HCT116 (cell line): ENCODE results near the gene CHAF1B. TPM values are rescaled to one million over a fixed set of nuclear protein-coding genes. Genes with fewer than 3 reads are reported as not detected.

Experiments used
- ATAC-seq: fragments of 200-7000 bp; cut with Tn5 transposase; 2 replicates; pipeline ENCODE4 v1.9.1; 2020; ENCODE audit warnings: mild to moderate bottlenecking, moderate library complexity
- BruUV-seq: library from RNA; stranded (reverse); fragments of 400-500 nt; replicated peaks from 2 replicates; lab custom pipeline; 2021; lab: Mats Ljungman, UMichigan
- CTCF ChIA-PET: fragments of 300-600 bp; sonication (Branson Sonifier 250); formaldehyde crosslinking; loops from one replicate; lab custom pipeline; 2021; ENCODE audit warnings: antibody characterized with exemption; lab: Charles Lee
- POLR2A ChIA-PET: fragments of 300-600, 350-600 bp; sonication (Branson Sonifier 250); formaldehyde crosslinking; loops from one replicate; lab custom pipeline; 2021; ENCODE audit warnings: antibody characterized with exemption; lab: Charles Lee
- RAD21 ChIA-PET, 2 experiments: fragments of 300-600 bp; sonication (Branson Sonifier 250); formaldehyde crosslinking; loops; one replicate each; lab custom pipeline; 2023; ENCODE audit warnings: low total read pairs in 2 of 2; ENCODE audit not compliant: uncharacterized antibody in 2 of 2, unreplicated experiment in 2 of 2, low non-redundant PET in 1 of 2; lab: Charles Lee
- DNase-seq: peaks from one replicate; pipeline ENCODE4 v3.0.0-alpha.2; 2010; ENCODE audit warnings: low read depth, low spot score
- H2AFZ ChIP-seq: fragments of 200-600 bp; shearing (Covaris generic), sonication (generic); 2 replicates; pipeline ENCODE4 v1.6.1; 2017; ENCODE audit warnings: low read depth, mixed run types, mixed read lengths, antibody characterized with exemption, low read length; ENCODE audit not compliant: poor library complexity, severe bottlenecking
- H3K27ac ChIP-seq: 2 replicates; pipeline ENCODE4 v1.5.1; 2012; ENCODE audit warnings: low read depth, low read length
- H3K27me3 ChIP-seq: fragments of 200-600 bp; sonication (generic); 2 replicates; pipeline ENCODE4 v1.6.1; 2016; ENCODE audit warnings: mixed run types, low read length, mixed read lengths; ENCODE audit not compliant: insufficient read depth
- H3K36me3 ChIP-seq, 2 experiments: fragments of 200-500 bp in 1 of 2; fragments of 200-600 bp in 1 of 2; sonication (Bioruptor generic) in 1 of 2; sonication (generic) in 1 of 2; 2 replicates each; pipeline versions ENCODE4 v1.5.1 to v1.6.1; 2014 to 2016; ENCODE audit warnings: low read length in 2 of 2, inconsistent platforms in 1 of 2, mixed read lengths in 1 of 2, mixed run types in 1 of 2; ENCODE audit not compliant: insufficient read depth in 2 of 2, control insufficient read depth in 1 of 2
- H3K4me1 ChIP-seq, 2 experiments: fragments of 200-600 bp in 1 of 2; sonication (generic) in 1 of 2; 2 replicates each; pipeline versions ENCODE4 v1.5.1 to v1.6.1; 2012 to 2017; ENCODE audit warnings: low read length in 2 of 2, inconsistent platforms in 1 of 2, mild to moderate bottlenecking in 1 of 2, mixed read lengths in 1 of 2, mixed run types in 1 of 2, moderate library complexity in 1 of 2; ENCODE audit not compliant: insufficient read depth in 2 of 2, control insufficient read depth in 1 of 2
- H3K4me2 ChIP-seq: fragments of 200-600 bp; sonication (generic); 2 replicates; pipeline ENCODE4 v1.6.1; 2017; ENCODE audit warnings: mixed run types, low read length, mixed read lengths
- H3K4me3 ChIP-seq, 2 experiments: fragments of 200-600 bp in 1 of 2; sonication (generic) in 1 of 2; replicated peaks in 1 of 2; 2 replicates each; pipeline ENCODE4 v1.5.1; 2011 to 2016; ENCODE audit warnings: low read length in 2 of 2, control low read depth in 1 of 2, low read depth in 1 of 2, mild to moderate bottlenecking in 1 of 2, mixed read lengths in 1 of 2, mixed run types in 1 of 2
- H3K79me2 ChIP-seq: fragments of 200-600 bp; sonication (generic); 2 replicates; pipeline ENCODE4 v1.6.1; 2017; ENCODE audit warnings: mild to moderate bottlenecking, mixed run types, low read length, moderate library complexity, mixed read lengths; ENCODE audit not compliant: insufficient read depth
- H3K9ac ChIP-seq: fragments of 200-600 bp; sonication (generic); 2 replicates; pipeline ENCODE4 v1.6.1; 2016; ENCODE audit warnings: low read length, mixed read lengths
- H3K9me2 ChIP-seq: fragments of 200-600 bp; sonication (generic), shearing (Covaris generic); 2 replicates; pipeline ENCODE4 v1.6.1; 2017; ENCODE audit warnings: mixed run types, mild to moderate bottlenecking, moderate library complexity; ENCODE audit not compliant: insufficient read depth
- H3K9me3 ChIP-seq, 2 experiments: fragments of 200-500 bp in 1 of 2; fragments of 200-600 bp in 1 of 2; sonication (Bioruptor generic) in 1 of 2; sonication (generic) in 1 of 2; 2 replicates each; pipeline ENCODE4 v1.6.1; 2014 to 2017; ENCODE audit warnings: low read length in 2 of 2, mixed read lengths in 2 of 2, inconsistent platforms in 1 of 2, low read depth in 1 of 2, mild to moderate bottlenecking in 1 of 2, mixed run types in 1 of 2, moderate library complexity in 1 of 2; ENCODE audit not compliant: control insufficient read depth in 1 of 2, insufficient read depth in 1 of 2
- H4K20me1 ChIP-seq: fragments of 200-600 bp; sonication (generic), shearing (Covaris generic); 2 replicates; pipeline ENCODE4 v1.6.1; 2017; ENCODE audit warnings: mixed run types, mild to moderate bottlenecking, moderate library complexity; ENCODE audit not compliant: insufficient read depth
- CTCF ChIP-seq, 3 experiments: fragments of 200-600 bp in 1 of 3; sonication (generic) in 1 of 3; IDR thresholded peaks in 2 of 3; conservative IDR thresholded peaks in 1 of 3; 2 replicates each; pipeline ENCODE4 v1.5.1; 2012 to 2017; ENCODE audit warnings: low read depth in 2 of 3, low read length in 2 of 3, antibody characterized with exemption in 1 of 3, borderline replicate concordance in 1 of 3, control low read depth in 1 of 3, mild to moderate bottlenecking in 1 of 3, mixed read lengths in 1 of 3, mixed run types in 1 of 3, moderate library complexity in 1 of 3; ENCODE audit not compliant: insufficient read depth in 1 of 3
- EGR1 ChIP-seq: IDR thresholded peaks from 2 replicates; pipeline ENCODE4 v1.6.1; 2012; ENCODE audit warnings: low read depth
- POLR2A ChIP-seq: IDR thresholded peaks from 2 replicates; pipeline ENCODE4 v1.7.0; 2011; ENCODE audit warnings: borderline replicate concordance; ENCODE audit not compliant: insufficient read depth, insufficient read length; ENCODE audit errors: extremely low read depth
- RAD21 ChIP-seq: IDR thresholded peaks from 2 replicates; pipeline ENCODE4 v1.6.1; 2012; ENCODE audit warnings: low read depth, mild to moderate bottlenecking
- SP1 ChIP-seq: IDR thresholded peaks from 2 replicates; pipeline ENCODE4 v1.6.1; 2012; ENCODE audit warnings: low read depth
- TCF7L2 ChIP-seq: IDR thresholded peaks from 2 replicates; pipeline ENCODE4 v1.7.0; 2011; ENCODE audit warnings: borderline replicate concordance, inconsistent platforms; ENCODE audit not compliant: insufficient read depth, insufficient read length; ENCODE audit errors: extremely low read depth
- intact Hi-C: fragments of 100-400 bp; cut with micrococcal nuclease; formaldehyde crosslinking; loops from 2 replicates; pipeline ENCODE4 v1.10.0; 2022
- total RNA-seq: library from RNA; stranded (reverse); gene quantifications from one replicate; pipeline ENCODE4 v1.2.1, GENCODE V29; 2021; ENCODE audit not compliant: unreplicated experiment
- TF ChIP-seq, protein P1 (sequence below): IDR thresholded peaks from 2 replicates; pipeline ENCODE4 v1.6.1; 2012

CHAF1B gene
- total RNA-seq, 1 experiment from 2014 or later: 26.1 TPM

DNA sequence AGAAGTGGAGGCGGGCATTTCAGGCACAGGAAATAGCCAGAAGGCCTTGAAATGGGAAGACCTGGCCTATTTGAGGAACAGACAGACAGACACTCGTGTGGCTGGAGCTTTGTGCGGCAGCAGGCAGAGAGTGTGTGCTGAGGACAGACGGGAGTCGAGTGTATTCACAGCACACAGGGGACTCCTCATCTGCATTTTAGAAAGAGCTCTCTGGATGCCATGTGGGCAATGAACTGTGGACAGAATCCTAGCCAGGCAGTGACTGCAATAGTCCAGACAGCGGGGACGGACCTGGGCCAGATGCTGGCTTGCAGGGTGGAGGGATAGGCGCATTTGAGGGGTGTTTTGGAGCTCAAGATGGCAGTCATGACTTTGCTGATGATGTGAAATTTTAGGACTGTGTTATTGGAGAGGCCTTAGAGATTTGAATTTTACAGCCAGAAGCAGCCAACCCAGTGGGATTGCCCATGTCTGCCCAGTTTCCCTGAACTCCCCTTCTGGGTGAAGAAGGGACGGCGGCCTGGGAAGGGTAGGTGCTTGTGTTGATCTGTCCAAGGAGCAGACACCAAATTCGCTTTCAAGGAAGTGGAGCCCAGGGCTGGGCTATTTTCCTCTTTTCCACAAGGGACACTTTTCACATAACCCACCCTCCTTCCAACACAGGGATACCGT lies 43.7 kb downstream of the CHAF1B start:
- Histone ChIP-seq H3K36me3 (no peaks in the 10 kb centered on the region), H3K4me1 (peaks cover 18 to 30% of the 10 kb centered on the region in 2 experiments), H3K27me3 (no peaks in the 10 kb centered on the region), H3K27ac (peak overlapping the region; percentile 77; the same call in 1 of the 2 replicates), H2AFZ (no peak overlapping the region), H4K20me1 (no peaks in the 10 kb centered on the region), H3K9ac (peak overlapping the region; percentile 57; the same call in 1 of the 2 replicates), H3K9me3 (no peaks in the 10 kb centered on the region), H3K79me2 (no peaks in the 10 kb centered on the region), H3K9me2 (no peaks in the 10 kb centered on the region), H3K4me2 (peak overlapping the region; percentile 72)
- ChIA-PET RAD21 (no interaction called here), CTCF (interaction anchor here (1.4 to 1.8 kb wide), 2 partner anchors 202 to 287 kb away, joined by 4 to 9 read pairs; no protein-coding TSS in a partner anchor), POLR2A (interaction anchor here (0.8 to 1.3 kb wide), 2 partner anchors 9 to 109 kb away, joined by 3 to 4 read pairs; partner anchors contain the start of gene MORC3)
- intact Hi-C loops: no loop called here
- no TSS peak for BruUV-seq
- ATAC-seq (no peak), DNase-seq (no peak)
- TF ChIP-seq TCF7L2 (no peak), SP1 (no peak), POLR2A (no peak), CTCF (IDR thresholded peaks at IDR 0.05 in 2 of 3, conservative IDR thresholded peaks at IDR 0.05 in 1 of 3; ENCODE audit: borderline replicate concordance in 1 of 3, insufficient read depth in 1 of 3, low read depth in 2 of 3, low read length in 2 of 3) (no peak), EGR1 (no peak), RAD21 (no peak)
- TF ChIP-seq, protein P1, sequence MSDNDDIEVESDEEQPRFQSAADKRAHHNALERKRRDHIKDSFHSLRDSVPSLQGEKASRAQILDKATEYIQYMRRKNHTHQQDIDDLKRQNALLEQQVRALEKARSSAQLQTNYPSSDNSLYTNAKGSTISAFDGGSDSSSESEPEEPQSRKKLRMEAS: no peak
- TF ChIP-seq, all 23 proteins: peak for 0
- H3K4me3 ChIP-seq: no peak overlapping the region
